HL-60/S4 treated with phorbol 12-myristate 13-acetate at 8.2 ng/mL for 4 days and 3 days (cell line): ENCODE measurements around the gene MAPT.

Experiments
- in situ Hi-C: fragments of 300-500 bp; cut with MboI; formaldehyde crosslinking; loops from 2 replicates; pipeline ENCODE4 v1.15.0; 2022; ENCODE audit warnings: low sequenced_read_pairs

Gene MAPT

DNA sequence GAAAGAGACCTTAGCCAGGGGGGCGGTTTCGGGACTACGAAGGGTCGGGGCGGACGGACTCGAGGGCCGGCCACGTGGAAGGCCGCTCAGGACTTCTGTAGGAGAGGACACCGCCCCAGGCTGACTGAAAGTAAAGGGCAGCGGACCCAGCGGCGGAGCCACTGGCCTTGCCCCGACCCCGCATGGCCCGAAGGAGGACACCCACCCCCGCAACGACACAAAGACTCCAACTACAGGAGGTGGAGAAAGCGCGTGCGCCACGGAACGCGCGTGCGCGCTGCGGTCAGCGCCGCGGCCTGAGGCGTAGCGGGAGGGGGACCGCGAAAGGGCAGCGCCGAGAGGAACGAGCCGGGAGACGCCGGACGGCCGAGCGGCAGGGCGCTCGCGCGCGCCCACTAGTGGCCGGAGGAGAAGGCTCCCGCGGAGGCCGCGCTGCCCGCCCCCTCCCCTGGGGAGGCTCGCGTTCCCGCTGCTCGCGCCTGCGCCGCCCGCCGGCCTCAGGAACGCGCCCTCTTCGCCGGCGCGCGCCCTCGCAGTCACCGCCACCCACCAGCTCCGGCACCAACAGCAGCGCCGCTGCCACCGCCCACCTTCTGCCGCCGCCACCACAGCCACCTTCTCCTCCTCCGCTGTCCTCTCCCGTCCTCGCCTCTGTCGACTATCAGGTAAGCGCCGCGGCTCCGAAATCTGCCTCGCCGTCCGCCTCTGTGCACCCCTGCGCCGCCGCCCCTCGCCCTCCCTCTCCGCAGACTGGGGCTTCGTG is at the start of gene MAPT:
Gene MAPT, plus strand, starts transcription at position 533 of the 763 bp plus-strand sequence. CDS start 67,784 bp downstream, outside the sequence.
- in situ Hi-C loops, result no loop called here

DNA sequence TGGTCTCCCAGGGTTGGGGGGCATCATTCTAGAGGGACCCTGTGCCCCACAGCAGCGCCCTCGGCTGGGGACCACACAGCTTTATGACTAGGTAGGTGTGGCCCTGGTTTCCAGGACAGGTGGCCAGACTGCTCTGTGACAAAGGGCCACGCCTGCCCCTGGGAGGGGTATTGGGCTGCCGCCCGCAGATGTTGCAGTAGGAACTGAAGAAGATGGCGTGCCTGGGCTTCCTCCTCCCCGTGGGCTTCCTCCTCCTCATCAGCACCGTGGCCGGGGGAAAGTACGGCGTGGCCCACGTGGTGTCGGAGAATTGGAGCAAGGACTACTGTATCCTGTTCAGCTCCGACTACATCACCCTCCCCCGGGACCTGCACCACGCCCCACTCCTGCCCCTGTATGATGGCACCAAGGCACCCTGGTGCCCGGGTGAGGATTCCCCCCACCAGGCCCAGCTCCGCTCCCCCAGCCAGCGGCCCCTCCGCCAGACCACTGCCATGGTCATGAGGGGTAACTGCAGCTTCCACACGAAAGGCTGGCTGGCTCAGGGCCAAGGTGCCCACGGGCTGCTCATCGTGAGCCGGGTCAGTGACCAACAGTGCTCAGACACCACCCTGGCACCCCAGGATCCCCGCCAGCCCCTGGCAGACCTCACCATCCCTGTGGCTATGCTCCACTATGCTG is 49.5 kb upstream of the MAPT start, which contains the start of gene SPPL2C:
Gene SPPL2C, plus strand, starts transcription at position 187 of the 681 bp plus-strand sequence. Its CDS starts 26 bp downstream, at position 213.
- in situ Hi-C loops, result no loop called here

- in situ Hi-C loops, result no loop called here
Measured at GRCh38 chr17:45845376-45846185, 48.8 kb upstream of the MAPT start.

GRCh38 chr17:45846223-45846622 is 48.1 kb upstream of the MAPT start:
- in situ Hi-C loops, result no loop called here

DNA sequence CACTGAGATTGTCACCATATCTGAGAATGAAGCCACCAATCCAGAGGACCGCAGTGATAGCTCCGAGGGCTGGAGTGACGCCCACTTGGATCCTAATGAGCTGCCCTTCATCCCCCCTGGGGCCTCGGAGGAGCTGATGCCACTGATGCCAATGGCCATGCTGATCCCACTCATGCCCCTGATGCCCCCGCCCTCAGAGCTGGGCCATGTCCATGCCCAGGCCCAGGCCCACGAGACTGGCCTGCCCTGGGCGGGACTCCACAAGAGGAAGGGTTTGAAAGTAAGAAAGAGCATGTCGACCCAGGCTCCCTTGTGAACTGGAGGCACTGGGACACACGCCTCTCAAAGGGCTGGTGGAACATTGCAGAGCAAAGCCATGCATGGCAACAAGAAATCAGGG is 47.7 kb upstream of the MAPT start:
- in situ Hi-C loops, result no loop called here

GRCh38 chr17:45847101-45847500 is 47.3 kb upstream of the MAPT start:
- in situ Hi-C loops, result no loop called here

DNA sequence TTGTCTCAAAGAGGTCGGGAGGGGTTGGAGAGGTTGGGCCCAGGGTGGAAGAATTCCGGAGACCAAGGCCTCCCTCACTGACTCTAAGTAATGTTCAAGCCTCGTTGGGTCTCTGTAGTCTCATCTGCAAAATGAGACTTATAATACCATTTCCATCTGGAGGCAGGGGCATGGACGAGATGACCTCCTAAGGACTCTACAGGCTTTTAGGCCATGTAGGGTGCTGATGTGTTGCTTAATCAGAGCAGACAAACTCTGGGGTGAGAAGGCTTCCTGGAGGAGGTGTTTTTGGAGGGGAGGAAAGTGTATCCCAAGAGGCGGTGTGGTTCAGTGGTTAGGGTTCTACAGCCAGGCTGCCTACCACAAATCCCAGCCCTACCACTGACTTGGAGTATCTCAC is 46.6 kb upstream of the MAPT start:
- in situ Hi-C loops, result no loop called here

GRCh38 chr17:45848405-45848804 is 45.9 kb upstream of the MAPT start:
- in situ Hi-C loops, result no loop called here

- in situ Hi-C loops, result no loop called here
Measured at GRCh38 chr17:45848868-45849535, 45.4 kb upstream of the MAPT start.

DNA sequence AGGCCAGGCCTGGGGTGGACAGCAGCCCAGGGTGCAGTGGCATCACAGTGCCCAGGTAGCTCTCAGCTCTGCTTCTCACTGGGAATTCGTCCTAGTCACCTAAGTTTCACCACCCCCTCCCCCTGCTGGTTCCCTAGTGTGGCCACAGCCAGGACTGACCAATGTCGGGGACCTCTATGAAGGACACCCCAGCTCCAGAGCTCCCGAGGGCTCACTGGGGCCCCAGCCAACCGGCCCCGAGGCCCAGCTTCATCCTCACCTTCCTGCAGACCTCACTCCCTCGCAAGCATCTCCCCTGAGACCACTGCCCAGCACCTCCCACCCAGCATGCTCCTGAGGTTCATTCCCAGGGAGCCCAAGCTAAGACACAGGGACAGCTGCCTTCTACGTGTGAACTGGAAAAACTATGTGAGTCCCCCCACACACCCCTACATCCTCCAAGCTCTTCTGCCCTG is 44.8 kb upstream of the MAPT start:
- in situ Hi-C loops, result no loop called here

- in situ Hi-C loops, result no loop called here
Measured at GRCh38 chr17:45850011-45850410, 44.3 kb upstream of the MAPT start.

DNA sequence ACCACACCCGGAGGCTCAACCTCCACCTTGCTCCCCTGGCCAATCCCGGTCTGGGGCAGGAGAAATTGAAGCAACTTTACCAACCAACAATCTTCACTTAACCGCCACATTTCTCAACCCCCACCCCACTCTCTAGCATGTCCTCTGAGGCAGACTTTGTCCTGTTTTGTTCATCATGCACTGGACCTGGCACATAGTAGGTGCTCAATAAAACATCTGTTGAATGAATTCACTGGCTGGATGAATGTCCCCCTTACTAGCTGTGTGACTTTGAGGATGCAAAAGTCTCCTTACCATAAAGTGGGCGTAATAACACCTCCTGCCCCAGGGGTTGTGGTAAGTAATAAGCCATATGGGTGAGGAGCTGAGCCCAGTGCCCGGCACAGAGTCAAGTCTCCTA is 43.9 kb upstream of the MAPT start:
- in situ Hi-C loops, result no loop called here

DNA sequence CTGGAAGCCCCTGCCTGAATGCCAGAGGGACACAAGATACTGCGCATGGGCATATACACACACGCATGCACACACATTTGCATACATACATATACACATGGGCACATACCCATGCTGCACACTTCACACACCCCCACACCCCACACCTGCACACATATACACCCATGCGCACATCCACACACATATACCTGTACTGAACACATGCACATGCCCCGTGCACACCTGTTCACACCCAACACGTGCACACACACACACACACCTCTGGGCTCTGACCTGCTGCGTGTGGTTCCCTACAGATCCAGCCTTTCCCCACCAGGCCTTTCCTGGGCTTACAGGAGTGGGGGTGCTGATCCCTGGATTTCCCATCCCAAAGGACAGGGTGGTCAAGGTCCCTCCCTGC is 43.3 kb upstream of the MAPT start:
- in situ Hi-C loops, result no loop called here

- in situ Hi-C loops, result no loop called here
Measured at GRCh38 chr17:45851464-45851863, 42.9 kb upstream of the MAPT start.

DNA sequence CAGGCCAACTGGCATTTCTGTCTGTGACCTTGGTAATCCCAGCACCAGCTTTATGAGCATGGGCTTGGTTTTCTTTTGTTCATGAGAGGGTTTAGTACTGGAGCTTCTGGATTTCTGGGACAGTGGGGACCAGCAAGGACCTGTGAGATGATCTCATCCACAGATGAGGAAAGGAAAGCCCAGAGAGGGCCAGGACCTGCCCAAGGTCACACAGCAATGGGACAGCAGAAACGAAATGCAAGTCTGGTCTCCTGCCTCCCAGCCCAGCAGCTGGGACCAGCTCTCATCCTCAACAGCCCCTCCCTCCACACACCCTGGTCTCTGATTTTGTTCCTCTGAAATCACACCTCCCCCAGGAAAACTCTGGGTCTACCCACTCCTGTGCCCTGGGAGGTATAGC is 42.5 kb upstream of the MAPT start:
- in situ Hi-C loops, result no loop called here

- in situ Hi-C loops, result no loop called here
Measured at GRCh38 chr17:45852535-45853297, 41.6 kb upstream of the MAPT start.

DNA sequence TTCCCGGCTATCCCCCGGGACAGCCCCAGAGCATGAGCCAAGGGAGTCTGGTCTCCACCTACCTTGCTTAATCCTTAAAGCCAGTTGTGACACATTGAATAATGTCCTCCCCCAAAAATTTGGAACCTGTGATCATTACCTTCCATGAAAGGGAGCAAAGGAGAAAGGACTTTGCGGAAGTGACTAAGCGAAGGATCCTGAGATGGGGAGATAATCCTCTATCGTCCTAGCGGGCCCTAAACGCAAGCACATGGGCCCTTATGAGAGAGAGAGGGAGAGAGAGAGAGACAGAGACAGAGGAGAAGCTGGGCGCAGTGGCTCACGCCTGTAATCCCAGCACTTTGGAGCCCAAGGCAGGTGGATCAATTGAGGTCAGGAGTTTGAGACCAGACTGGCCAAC is 40.1 kb upstream of the MAPT start:
- in situ Hi-C loops, result no loop called here

- in situ Hi-C loops, result no loop called here
Measured at GRCh38 chr17:45855691-45856336, 38.5 kb upstream of the MAPT start.

DNA sequence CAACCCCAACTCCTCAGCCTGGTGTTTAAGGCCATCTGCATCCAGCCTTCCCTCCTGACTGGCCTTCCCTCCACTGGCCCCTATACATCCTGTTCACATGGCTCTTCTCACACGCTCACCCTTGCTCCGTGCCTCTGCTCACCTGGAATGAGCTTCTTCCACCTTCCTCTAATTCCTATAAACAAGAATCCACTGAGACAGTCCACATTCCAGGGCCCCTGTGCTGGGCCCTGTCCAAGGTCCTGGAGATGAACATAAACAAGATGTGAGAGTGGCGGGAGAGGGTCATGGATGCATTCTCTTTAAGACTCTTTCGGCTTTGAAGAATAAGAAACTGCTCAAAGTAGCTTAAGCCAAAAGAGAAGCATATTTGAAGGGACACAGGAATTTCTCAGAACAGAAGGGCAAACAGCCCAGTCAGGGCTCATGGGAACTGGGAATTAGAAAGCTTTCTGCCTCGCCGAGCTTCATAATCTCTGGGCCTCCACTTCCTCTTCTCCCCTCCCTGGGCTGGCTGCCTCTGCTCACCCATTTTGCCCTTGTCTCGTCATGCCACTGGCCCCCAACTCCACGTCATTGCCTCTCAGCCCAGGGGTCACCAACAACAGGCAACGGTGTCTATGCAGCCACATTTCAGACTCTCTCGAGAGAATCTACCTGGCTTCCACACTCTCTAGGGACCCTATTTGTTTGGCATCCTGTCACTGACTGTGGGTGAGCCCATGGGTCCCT is 36.2 kb upstream of the MAPT start:
- in situ Hi-C loops, result no loop called here
